HG03175 (cell line): ENCODE measurements around the gene SSB.
"Not testable (repeated sequence)": the region's sequence is repeated elsewhere in the genome, so short reads cannot be mapped to it uniquely, and the experiment has no call there.

ENCODE experiments used
- ATAC-seq: cut with Tn5 transposase; IDR thresholded peaks from one replicate; pipeline ENCODE4 v1.9.1; 2021; ENCODE audit warnings: mild to moderate bottlenecking, moderate library complexity; ENCODE audit not compliant: unreplicated experiment

The SSB gene

GRCh38 chr2:169781249-169782013, 17.2 kb upstream of the SSB start:
- ATAC-seq = no peak

- no peak for ATAC-seq
Observed at GRCh38 chr2:169782513-169782912, 16.2 kb upstream of the SSB start.

- no peak for ATAC-seq
Observed at GRCh38 chr2:169790581-169790980, 8.1 kb upstream of the SSB start.

GRCh38 chr2:169795181-169795580, 3.5 kb upstream of the SSB start:
- ATAC-seq = no peak

- ATAC-seq = no peak
Observed at GRCh38 chr2:169796441-169796840, 2.2 kb upstream of the SSB start.

- no peak for ATAC-seq
Observed at GRCh38 chr2:169797601-169798000, 1.1 kb upstream of the SSB start.

GRCh38 chr2:169798397-169798717, 314 bp upstream of the SSB start:
- no peak for ATAC-seq

GRCh38 chr2:169803480-169803879, 4.8 kb downstream of the SSB start:
- no peak for ATAC-seq

- ATAC-seq = no peak
Observed at GRCh38 chr2:169806586-169806985, 7.9 kb downstream of the SSB start.

- no peak for ATAC-seq
Observed at GRCh38 chr2:169808221-169808620, 9.6 kb downstream of the SSB start.

GRCh38 chr2:169815849-169816248, 17.2 kb downstream of the SSB start:
- ATAC-seq = no peak

- ATAC-seq = not testable (repeated sequence)
Observed at GRCh38 chr2:169816961-169817360, 18.3 kb downstream of the SSB start.

- not testable (repeated sequence) for ATAC-seq
Observed at GRCh38 chr2:169817369-169817768, 18.7 kb downstream of the SSB start.

GRCh38 chr2:169818241-169818640, 19.6 kb downstream of the SSB start:
- no peak for ATAC-seq

- ATAC-seq = no peak
Observed at GRCh38 chr2:169819106-169819505, 20.4 kb downstream of the SSB start.

- ATAC-seq = not testable (repeated sequence)
Observed at GRCh38 chr2:169820101-169820500, 21.4 kb downstream of the SSB start.

GRCh38 chr2:169822036-169822435, 23.4 kb downstream of the SSB start:
- ATAC-seq = no peak

GRCh38 chr2:169822785-169823392, 24.2 kb downstream of the SSB start:
- no peak for ATAC-seq

GRCh38 chr2:169823996-169824372, 25.3 kb downstream of the SSB start:
- ATAC-seq = no peak

- peak; percentile 62 for ATAC-seq
Observed at GRCh38 chr2:169824373-169825333, 26.0 kb downstream of the SSB start, which contains the start of gene METTL5. TSS of gene METTL5 (minus strand) at chr2:169824905. CDS start at chr2:169824597, 308 bp downstream.
